ENCODE measurements around the gene PTPN13.

DNA sequence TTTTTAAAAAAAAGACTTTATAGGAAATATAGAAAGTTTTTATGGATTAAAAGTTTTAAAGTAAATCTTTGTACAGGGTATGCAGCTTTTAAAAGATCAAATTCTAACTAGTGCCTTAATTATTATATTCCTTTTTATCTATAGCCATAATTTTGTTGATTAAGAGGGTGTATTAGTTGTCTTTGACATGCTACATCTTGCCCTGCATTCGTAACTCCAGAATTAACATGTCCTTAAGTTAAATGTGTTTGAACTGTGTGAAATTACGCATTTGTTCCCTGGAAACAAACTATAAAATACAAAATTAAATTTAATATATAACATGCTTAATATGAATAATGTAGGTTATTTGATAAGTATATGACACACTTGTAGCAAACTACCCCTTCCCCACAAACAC is 66.3 kb downstream of the PTPN13 start:
- TF ChIP-seq EZH2 (IDR thresholded peaks at IDR 0.05; ENCODE audit: borderline replicate concordance, low read depth, low read length, severe bottlenecking) (no peak), CTCF (IDR thresholded peaks at IDR 0.05; ENCODE audit: borderline replicate concordance, extremely low read depth, low read length, poor library complexity, severe bottlenecking) (no peak)
